B cell (primary cell): ENCODE measurements around the gene CHTF18.
"Not testable (repeated sequence)": the region's sequence is repeated elsewhere in the genome, so short reads cannot be mapped to it uniquely, and the experiment has no call there.

ENCODE experiments used
- EZH2 ChIP-seq: IDR thresholded peaks from 2 replicates; pipeline ENCODE4 v1.6.1; 2012; ENCODE audit warnings: borderline replicate concordance, low read depth, mild to moderate bottlenecking, moderate library complexity, low read length; ENCODE audit not compliant: insufficient read depth, poor library complexity, severe bottlenecking
- TF ChIP-seq, protein P1 (sequence below): fragments of 200-600 bp; IDR thresholded peaks from one replicate; pipeline ENCODE4 v1.8.0; 2022; ENCODE audit warnings: antibody characterized with exemption, mild to moderate bottlenecking

- TF ChIP-seq, protein P1, sequence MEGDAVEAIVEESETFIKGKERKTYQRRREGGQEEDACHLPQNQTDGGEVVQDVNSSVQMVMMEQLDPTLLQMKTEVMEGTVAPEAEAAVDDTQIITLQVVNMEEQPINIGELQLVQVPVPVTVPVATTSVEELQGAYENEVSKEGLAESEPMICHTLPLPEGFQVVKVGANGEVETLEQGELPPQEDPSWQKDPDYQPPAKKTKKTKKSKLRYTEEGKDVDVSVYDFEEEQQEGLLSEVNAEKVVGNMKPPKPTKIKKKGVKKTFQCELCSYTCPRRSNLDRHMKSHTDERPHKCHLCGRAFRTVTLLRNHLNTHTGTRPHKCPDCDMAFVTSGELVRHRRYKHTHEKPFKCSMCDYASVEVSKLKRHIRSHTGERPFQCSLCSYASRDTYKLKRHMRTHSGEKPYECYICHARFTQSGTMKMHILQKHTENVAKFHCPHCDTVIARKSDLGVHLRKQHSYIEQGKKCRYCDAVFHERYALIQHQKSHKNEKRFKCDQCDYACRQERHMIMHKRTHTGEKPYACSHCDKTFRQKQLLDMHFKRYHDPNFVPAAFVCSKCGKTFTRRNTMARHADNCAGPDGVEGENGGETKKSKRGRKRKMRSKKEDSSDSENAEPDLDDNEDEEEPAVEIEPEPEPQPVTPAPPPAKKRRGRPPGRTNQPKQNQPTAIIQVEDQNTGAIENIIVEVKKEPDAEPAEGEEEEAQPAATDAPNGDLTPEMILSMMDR, result not testable (repeated sequence)
- TF ChIP-seq EZH2, result not testable (repeated sequence)
These were observed 34.3 kb upstream of the CHTF18 start for GRCh38 chr16:754121-754607.
